Measurements from ENCODE around the gene SLC39A9. TPM values are rescaled to one million over a fixed set of nuclear protein-coding genes. Genes with fewer than 3 reads are reported as not detected.

SLC39A9 gene
- total and polyA plus RNA-seq, 2 experiments from 2014 or later, result 17.7 to 48.1 TPM

DNA sequence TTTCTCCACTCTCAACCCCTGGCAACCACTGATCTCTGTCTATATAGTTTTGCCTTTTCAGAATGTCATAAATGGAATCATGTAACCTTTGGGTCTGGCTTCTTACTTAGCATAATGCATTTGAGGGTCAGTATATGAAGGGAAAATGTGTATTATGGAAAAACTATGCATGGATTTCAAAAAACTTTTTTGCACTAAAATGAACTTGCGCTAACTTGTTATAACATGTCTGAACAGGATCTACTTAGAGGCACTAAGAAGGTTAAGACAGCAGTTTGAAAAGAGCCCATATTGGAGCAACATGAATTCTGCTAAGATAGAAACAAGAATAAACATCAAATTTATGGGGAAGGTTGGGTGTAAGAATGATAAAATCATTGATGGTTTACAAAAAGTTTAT lies 29.1 kb downstream of the SLC39A9 start:
- H3K4me1 Mint-ChIP-seq, result no peaks in the 10 kb centered on the region
- Histone ChIP-seq H3F3A (replicated peaks; ENCODE audit: low read depth) (no peaks in the 10 kb centered on the region), H3K9me2 (ENCODE audit: insufficient read depth) (no peaks in the 10 kb centered on the region), H3K4me3 (no peak overlapping the region), H4K20me1 (replicated peaks; ENCODE audit: insufficient read depth) (peaks cover 6% of the 10 kb centered on the region), H3K4me1 (ENCODE audit: insufficient read depth) (no peaks in the 10 kb centered on the region), H3K27me3 (ENCODE audit: insufficient read depth) (no peaks in the 10 kb centered on the region), H3K4me2 (no peak overlapping the region), H3K36me3 (ENCODE audit: insufficient read depth) (peaks cover 6% of the 10 kb centered on the region; the same call in 1 of the 2 replicates), H2AFZ (no peak overlapping the region), H3K79me2 (replicated peaks; ENCODE audit: insufficient read depth) (peaks cover 27% of the 10 kb centered on the region), H3K27ac (ENCODE audit: low read depth) (no peak overlapping the region)
- ATAC-seq (no peak), DNase-seq (ENCODE audit: low spot score) (no peak)
- H3K27me3 Mint-ChIP-seq (ENCODE audit: insufficient read depth, low read depth, poor library complexity), result no peaks in the 10 kb centered on the region
- peaks cover 2% of the 10 kb centered on the region; the same call in 2 of the 3 replicates for H3K9me3 Mint-ChIP-seq
- H3K4me3 Mint-ChIP-seq, result no peak overlapping the region
- H3K36me3 Mint-ChIP-seq (ENCODE audit: low read depth), result peaks cover 21% of the 10 kb centered on the region
- H3K27ac Mint-ChIP-seq, result no peak overlapping the region
- TF ChIP-seq ZNF114 (CRISPR knock-in tag; IDR thresholded peaks at IDR 0.05) (no peak), STAT1 (IDR thresholded peaks at IDR 0.05; ENCODE audit: unreplicated experiment) (no peak), JUNB (IDR thresholded peaks at IDR 0.05; ENCODE audit: unreplicated experiment) (no peak), POLR2AphosphoS5 (IDR thresholded peaks at IDR 0.05; ENCODE audit: low read depth) (no peak), CREB1 (CRISPR knock-in tag; IDR thresholded peaks at IDR 0.05; ENCODE audit: low read depth) (no peak), EZH2 (IDR thresholded peaks at IDR 0.05; ENCODE audit: low read depth, unreplicated experiment) (no peak), ZNF331 (CRISPR knock-in tag; IDR thresholded peaks at IDR 0.05; ENCODE audit: low read depth) (no peak), NANOG (IDR thresholded peaks at IDR 0.05; ENCODE audit: borderline replicate concordance) (no peak), EZH2phosphoT487 (IDR thresholded peaks at IDR 0.05; ENCODE audit: unreplicated experiment) (no peak)
- TF ChIP-seq, protein P1, sequence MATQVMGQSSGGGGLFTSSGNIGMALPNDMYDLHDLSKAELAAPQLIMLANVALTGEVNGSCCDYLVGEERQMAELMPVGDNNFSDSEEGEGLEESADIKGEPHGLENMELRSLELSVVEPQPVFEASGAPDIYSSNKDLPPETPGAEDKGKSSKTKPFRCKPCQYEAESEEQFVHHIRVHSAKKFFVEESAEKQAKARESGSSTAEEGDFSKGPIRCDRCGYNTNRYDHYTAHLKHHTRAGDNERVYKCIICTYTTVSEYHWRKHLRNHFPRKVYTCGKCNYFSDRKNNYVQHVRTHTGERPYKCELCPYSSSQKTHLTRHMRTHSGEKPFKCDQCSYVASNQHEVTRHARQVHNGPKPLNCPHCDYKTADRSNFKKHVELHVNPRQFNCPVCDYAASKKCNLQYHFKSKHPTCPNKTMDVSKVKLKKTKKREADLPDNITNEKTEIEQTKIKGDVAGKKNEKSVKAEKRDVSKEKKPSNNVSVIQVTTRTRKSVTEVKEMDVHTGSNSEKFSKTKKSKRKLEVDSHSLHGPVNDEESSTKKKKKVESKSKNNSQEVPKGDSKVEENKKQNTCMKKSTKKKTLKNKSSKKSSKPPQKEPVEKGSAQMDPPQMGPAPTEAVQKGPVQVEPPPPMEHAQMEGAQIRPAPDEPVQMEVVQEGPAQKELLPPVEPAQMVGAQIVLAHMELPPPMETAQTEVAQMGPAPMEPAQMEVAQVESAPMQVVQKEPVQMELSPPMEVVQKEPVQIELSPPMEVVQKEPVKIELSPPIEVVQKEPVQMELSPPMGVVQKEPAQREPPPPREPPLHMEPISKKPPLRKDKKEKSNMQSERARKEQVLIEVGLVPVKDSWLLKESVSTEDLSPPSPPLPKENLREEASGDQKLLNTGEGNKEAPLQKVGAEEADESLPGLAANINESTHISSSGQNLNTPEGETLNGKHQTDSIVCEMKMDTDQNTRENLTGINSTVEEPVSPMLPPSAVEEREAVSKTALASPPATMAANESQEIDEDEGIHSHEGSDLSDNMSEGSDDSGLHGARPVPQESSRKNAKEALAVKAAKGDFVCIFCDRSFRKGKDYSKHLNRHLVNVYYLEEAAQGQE (IDR thresholded peaks at IDR 0.05; ENCODE audit: unreplicated experiment), result no peak
- TF ChIP-seq, protein P2, sequence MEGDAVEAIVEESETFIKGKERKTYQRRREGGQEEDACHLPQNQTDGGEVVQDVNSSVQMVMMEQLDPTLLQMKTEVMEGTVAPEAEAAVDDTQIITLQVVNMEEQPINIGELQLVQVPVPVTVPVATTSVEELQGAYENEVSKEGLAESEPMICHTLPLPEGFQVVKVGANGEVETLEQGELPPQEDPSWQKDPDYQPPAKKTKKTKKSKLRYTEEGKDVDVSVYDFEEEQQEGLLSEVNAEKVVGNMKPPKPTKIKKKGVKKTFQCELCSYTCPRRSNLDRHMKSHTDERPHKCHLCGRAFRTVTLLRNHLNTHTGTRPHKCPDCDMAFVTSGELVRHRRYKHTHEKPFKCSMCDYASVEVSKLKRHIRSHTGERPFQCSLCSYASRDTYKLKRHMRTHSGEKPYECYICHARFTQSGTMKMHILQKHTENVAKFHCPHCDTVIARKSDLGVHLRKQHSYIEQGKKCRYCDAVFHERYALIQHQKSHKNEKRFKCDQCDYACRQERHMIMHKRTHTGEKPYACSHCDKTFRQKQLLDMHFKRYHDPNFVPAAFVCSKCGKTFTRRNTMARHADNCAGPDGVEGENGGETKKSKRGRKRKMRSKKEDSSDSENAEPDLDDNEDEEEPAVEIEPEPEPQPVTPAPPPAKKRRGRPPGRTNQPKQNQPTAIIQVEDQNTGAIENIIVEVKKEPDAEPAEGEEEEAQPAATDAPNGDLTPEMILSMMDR (conservative IDR thresholded peaks at IDR 0.05; ENCODE audit: low read depth in 2 of 2), result no peak
- TF ChIP-seq, protein P3, sequence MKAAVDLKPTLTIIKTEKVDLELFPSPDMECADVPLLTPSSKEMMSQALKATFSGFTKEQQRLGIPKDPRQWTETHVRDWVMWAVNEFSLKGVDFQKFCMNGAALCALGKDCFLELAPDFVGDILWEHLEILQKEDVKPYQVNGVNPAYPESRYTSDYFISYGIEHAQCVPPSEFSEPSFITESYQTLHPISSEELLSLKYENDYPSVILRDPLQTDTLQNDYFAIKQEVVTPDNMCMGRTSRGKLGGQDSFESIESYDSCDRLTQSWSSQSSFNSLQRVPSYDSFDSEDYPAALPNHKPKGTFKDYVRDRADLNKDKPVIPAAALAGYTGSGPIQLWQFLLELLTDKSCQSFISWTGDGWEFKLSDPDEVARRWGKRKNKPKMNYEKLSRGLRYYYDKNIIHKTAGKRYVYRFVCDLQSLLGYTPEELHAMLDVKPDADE (IDR thresholded peaks at IDR 0.05), result no peak

Data from GM23338 (cell line).